Activated CD4-positive, alpha-beta T cell treated with anti-CD3 and anti-CD28 coated beads, Interleukin-2, Interleukin-6, amounts not matched to agents 100 ng/mL and 50 ng/mL, durations not matched to agents 16 hours and 8 hours (primary cell): ENCODE data around the gene ZBTB47.

Experiments used
- DNase-seq: peaks from one replicate; pipeline ENCODE4 v3.0.0-alpha.2; 2020

The ZBTB47 gene

DNA sequence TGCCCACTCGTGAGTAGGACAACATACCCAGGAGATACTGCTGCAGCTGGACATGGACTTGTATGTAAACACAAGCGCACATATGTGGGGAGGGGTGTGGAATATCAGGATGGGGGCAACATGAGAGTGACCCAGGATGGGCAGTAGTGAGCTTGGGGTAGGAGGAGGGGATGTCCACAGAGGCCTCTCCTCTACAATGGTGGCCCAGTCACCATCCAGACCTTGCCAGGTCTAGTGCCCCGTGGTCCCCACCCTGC, 266 bp upstream of the ZBTB47 start:
- no peak for DNase-seq

DNA sequence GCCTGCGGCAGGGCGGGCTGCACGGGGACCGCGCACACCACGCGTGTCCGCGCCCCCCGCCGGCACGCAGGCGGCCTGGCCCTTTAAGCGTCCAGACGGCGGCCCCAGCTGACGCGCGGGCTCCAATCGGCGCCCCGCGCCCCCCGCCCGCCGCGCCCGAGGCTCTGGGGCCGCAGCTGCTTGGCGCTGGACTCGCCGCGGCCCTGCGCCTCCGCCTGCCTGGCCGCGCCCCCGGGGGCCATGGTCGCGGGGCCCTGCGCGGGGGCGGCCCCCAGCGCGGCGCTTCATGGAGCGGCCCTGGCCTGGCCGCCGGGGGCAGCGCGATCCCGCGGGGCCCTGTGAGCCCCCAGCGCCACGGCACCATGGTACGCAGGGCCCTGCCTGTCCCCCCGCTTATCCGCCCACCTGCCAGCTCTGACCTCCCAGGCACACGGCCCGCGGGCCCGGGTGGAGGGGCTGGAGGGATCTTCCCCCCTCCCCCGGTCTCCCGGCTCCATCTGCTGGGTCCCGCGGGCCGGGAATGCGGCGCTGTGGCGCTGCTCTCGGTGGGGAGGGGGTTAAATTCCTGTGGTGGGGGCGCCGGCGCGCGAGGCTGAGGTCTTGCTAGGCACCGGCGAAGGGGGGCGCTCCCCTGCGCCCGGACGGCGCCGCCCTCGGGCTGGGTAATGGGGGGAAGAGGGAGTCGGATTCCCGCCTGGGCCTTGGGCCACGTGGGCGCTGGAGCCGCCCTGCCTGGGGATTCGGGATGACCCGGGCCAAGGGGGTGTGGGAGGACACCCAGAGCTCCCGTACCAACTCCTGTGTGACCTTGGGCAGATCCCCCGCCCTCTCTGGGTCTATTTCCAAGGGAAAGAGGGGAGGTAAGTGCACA, 1.1 kb downstream of the ZBTB47 start:
- DNase-seq: no peak

DNA sequence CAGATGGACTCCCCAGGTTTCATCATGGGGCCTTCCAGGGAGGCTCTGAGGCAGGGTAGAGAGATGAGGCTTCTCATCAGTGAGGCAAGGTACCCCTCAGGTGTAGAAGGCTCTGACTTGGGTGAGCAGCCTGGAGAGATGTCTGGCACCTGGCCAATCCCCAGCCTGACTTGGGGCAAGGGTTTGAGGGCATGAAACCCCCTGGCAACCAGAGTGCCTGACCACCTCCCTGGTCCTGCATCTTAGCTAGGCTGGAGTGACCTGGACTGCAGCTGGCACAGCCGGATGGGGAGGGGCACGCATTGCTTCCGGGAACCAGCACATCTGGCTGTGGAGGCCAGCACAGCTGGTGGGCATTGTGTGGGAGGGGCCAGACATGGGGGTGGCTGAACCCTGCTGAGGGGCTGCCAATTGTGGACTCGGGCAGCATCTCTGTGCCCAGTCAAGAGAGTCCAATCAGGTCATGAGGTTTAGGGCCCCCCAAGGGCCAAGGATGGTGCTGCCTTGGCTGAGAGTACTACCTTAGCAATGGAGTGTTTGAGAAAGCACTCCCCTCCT, 1.9 kb downstream of the ZBTB47 start:
- DNase-seq: no peak

DNA sequence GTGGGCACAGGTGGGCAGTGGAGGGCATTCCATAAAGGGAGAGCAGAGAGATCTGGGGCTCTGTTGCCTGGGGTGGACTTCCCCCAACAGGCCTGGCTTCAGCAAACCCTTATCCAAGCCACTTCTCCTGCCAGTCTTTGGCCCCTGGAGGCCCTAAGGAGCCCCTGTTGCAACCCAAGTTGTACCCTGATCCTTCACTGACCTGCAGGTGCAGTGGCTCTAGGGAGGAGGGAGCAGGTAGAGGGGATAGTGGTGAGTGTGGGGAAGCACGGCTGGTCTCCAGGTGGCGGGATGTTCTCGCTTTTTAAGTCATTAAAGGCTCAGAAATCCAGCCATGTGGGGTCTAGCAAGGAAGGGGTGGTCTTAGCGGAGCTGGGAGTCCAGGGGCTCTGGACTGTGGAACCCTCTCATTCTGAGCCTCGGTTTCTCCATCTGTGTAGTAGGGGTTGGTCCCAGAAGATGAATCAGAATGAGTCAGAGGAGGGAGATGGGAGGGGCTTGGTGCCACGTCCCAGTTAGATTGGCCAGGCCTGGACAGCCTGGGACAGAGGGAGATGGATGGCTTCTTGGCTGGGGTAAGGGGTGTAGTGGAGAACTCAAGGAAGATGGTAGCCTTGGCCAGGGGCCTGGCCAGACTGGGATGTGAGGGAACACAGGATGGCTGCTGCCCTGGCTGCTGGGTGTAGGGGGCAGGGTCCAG, 2.6 kb downstream of the ZBTB47 start:
- DNase-seq: no peak

DNA sequence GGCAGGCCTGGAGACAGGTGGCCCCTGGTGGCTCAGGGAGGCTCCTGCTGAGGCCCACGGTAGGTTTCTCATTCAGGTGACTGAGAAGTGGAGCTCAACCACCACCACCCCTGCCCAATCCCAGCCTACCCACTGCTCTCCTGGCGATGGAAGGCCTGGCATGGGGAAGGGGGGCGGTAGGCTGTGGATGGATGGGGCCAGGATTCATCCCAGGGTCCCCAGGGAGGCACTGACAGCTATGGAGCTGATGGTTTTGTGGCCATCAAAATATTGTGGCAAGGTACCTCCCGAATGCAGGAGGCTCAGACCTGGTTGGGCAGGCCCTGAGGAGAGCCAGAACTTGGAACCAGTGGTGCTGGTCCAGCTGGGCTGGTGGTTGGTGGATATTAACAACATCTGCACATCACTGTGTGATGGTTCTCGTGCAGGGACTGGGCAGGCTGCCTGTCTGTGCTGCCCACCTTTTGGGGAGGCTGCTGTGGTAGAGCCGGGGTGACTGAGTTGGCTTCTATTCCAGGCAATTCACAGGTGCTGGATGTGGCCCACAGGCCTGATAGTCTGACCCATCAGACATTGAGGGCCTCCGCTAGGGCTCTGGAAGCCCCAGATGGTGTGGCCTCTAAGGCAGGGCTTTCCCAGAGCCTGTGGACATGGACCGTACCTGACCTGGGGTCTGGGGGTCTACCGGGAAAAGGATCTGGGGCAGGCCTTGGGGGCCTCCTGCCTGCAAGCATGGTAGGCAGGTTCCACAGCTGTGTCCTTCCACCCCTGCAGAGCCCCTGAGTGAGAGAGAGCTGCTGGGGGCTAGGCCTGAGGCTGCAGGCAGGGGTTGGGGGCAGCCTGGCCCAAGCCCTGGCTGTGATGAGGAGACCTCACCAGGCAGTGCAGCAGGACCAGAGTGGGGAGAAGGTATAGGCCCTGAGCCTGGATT, 3.4 kb downstream of the ZBTB47 start:
- DNase-seq: no peak

DNA sequence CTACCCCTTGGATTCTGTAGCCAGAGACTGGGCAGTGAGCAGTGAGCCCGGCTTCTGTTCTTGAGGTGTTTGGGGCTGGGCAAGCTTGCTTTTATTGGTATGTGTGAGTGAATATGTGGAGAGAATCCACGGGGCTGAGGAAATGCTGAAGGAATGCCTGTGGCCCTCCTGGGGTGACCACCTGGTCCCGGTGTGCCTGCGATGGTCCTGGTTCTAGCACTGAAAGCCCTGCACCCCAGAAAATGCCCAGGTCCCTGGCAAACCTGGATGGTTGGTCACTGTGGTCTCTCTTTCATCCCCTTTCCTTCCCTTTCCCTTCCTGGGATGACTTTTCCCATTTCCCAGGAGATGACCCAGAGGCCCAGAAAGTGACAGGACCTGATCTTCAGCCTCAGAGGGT, 4.2 kb downstream of the ZBTB47 start:
- DNase-seq: no peak

DNA sequence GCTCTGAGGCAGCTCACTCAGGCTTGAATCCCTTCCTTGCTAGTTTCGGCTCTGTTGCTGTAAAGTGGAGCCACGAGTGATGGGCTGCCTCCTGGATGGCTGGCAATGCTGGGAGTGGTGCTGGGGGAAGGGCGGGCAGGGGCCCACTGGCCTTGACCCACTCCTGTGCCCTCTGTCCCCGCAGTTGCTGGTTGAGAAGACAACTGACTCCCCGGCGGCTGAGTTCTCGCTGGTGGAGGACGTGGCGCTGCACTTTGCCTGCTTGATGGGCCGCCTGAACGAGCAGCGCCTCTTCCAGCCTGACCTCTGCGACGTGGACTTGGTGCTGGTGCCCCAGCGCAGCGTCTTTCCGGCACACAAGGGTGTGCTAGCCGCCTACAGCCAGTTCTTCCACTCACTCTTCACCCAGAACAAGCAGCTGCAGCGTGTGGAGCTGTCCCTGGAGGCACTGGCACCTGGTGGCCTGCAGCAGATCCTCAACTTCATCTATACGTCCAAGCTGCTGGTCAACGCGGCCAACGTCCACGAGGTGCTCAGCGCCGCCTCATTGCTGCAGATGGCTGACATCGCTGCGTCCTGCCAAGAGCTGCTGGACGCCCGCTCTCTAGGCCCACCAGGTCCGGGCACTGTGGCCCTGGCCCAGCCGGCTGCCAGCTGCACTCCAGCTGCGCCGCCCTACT, 4.7 kb downstream of the ZBTB47 start:
- DNase-seq: no peak

DNA sequence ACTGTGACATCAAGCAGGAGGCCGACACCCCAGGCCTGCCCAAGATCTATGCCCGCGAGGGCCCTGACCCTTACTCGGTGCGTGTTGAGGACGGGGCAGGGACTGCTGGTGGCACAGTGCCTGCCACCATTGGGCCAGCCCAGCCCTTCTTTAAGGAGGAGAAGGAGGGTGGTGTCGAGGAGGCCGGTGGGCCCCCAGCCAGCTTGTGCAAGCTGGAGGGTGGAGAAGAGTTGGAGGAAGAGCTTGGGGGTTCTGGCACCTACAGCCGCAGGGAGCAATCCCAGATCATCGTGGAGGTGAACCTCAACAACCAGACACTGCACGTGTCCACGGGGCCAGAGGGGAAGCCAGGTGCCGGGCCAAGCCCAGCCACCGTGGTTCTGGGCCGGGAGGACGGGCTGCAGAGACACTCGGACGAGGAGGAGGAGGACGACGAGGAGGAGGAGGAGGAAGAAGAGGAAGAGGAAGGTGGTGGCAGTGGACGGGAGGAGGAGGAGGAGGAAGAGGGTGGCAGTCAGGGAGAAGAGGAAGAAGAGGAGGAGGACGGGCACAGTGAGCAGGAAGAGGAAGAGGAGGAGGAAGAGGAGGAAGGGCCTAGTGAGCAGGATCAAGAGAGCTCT, 5.4 kb downstream of the ZBTB47 start:
- no peak for DNase-seq

DNA sequence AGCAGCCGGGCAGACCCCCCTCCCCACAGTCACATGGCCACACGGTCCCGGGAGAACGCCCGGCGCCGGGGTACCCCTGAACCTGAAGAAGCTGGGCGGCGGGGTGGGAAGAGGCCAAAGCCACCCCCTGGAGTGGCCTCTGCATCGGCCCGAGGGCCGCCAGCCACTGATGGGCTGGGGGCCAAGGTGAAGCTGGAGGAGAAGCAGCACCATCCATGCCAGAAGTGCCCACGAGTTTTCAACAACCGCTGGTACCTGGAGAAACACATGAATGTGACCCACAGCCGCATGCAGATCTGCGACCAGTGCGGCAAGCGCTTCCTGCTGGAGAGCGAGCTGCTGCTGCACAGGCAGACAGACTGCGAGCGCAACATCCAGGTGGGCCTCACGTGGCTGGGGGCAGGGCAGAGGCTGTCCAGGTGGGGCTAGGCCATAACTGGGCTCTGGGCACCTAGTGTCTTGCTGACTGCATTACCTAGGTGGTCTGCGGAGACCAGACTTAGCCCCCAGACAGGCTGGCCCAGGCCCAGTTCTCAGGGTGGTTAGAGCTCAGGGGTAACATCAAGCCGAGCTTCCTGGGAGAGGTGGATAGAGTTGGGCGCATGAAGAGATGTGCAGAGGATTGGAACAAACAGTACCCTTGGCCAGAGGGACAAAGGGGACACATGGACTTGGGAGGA, 6.1 kb downstream of the ZBTB47 start:
- DNase-seq: no peak

DNA sequence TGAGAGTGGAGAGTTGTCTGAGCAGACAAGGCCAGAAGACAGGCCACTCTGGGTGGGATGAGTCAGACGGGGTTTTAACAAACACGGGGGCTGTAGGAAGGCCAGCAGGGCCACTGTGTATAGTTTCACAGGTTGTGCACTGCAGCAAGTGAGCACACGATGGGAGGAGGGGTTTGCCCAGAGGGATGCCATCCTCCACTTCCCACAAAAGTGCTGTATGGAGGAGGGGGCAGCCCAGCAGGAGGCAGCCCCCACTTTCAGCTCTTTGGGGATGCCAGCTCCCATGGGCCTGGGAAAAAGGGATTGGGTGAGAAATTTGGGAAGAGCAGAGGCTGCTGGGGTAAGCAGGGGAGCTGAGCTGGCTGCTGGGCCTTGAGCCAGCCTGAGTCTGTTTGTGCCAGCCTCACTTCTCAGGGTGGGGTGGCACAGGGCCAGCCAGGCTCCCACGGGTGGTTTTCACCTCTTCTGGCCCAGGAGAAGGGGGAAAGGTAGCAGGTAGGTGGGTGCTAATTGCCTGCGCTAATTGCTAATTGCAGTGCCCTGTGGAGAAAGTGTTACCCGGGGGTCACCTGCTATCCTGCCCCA, 6.7 kb downstream of the ZBTB47 start:
- no peak for DNase-seq

DNA sequence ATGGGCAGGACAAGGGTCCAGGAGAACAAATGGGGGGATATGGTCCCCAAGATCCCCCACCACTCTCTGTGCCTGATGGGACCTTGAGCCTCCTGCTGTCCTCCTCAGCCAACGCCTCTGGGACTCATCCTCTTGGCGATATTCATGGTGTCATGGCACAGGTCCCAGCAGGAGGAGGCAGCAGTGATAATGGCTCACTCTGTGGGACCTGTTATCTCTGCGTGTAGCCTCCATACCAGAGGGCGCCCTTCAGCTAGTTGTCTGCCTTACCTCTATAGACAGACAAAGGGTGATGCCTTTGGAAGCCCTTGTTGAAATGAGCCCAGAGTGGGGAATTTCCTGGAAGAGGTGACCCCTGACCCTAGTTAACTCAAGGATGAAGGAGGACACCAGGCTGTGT, 7.4 kb downstream of the ZBTB47 start:
- DNase-seq: peak; percentile 25

DNA sequence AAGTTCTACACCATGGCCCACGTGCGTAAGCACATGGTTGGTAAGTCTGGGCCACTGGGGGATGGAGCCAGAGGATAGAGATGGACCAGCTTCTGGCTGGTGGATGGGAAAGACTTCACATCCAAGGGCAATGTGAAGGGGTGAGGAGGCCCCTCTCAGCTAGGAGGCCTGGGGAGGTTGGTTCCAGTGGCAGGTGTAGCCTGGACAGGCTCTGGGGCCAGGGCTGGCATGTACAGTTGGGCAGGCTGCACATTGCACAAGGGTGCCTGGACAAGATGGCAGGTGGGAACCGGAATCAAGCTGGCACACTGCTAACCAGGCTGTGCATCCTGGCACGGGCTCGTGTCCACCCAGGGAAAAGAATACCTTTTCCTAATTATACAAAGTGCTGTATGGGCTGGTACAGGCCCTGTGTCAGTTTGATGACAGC, 8.1 kb downstream of the ZBTB47 start:
- no peak for DNase-seq

DNA sequence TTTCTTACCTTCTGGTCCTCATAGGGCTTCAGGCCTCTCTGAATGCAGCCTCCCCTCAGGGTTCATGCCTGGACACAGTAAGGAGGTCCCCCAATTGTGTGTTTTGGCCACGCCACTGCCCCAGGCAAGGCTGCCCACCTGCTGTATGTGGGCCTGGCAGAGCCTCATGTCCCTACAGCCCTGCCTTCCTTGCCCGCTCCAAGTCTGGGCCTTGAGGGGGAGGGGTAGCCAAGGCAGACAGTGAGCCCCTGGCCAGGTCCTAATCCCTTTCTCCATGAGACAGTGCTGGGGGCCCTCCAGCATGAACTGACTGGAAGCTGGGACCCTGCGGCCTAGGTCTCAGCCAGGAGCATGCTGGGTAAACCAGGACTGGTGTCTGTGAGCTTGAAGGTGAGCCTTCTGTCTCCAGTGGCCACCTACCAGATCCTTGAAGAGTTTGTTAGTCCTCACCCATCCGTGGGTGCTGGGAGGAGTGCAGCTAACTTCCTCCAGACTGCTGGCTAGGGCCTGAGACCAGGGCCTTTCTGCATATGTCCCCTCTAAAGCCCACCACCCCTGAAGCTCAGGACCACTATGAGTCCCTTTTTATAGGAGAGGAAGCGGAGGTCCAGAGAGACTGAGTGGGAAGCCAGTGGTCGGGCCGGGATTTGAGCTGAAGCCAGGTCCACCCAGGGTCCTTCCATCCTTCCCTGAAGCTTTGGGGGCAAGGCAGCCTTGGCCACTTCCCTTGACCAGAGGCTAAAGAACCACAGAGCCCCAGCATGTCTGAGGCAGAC, 8.7 kb downstream of the ZBTB47 start:
- DNase-seq: no peak

DNA sequence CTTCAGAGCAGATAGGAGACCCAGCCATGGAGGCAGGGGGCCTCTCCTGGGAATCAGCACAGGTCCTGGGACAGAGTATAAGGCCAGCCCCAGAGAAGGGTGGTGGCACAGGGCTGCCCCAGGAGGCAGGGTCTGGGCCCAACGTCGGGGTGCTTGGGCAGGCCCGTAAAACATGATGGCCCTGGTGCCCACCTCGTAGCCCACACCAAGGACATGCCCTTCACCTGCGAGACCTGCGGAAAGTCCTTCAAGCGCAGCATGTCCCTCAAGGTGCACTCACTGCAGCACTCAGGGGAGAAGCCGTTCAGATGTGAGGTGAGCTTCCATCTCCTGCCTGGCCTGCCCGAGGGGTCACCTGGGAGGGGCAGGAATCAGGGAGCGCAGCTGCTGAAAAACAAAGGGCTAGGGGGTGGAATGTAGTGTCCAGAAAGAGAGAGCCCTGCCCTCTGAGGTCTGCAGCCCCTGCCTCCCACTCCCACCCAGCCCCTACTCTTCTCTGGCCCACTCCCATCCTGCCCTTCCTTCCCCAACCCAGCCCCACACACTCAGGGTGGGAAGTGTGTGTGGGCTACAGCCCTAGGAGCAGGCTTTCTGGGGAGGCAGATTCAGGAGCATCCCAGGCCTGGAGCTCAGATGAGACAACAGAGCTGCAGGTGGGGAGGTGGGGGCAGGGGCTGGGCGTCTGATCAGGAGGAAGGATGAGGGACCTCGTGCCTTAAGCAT, 9.5 kb downstream of the ZBTB47 start:
- no peak for DNase-seq

DNA sequence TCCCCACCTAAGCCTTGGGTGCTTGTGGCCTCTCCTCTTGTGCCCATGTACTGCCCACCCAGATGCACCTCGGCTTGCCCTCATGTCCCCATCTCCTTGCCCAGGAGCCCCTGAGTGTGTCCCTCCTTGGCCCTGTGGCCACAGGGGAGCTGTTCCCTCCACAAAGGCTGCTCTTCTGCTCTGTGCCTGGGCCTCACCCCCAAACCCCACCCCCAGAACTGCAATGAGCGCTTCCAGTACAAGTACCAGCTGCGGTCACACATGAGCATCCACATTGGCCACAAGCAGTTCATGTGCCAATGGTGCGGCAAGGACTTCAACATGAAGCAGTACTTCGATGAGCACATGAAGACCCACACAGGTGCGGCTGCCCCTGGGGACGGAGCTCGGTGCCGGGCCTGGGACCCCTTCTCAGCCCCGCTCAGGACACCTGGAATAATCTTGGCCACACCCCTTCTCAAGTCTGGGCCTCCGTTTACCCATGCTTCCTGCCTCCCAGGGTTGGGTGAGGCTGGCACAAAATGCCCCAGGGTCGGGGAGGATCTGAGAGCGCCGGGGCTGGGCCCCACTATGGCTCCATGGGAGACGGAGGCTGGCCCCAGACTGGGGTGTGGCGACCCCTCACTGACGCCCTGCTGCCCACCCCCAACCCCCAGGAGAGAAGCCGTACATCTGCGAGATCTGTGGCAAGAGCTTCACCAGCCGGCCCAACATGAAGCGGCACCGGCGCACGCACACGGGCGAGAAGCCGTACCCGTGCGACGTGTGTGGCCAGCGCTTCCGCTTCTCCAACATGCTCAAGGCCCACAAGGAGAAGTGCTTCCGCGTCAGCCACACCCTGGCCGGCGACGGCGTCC, 10.3 kb downstream of the ZBTB47 start:
- DNase-seq: no peak

DNA sequence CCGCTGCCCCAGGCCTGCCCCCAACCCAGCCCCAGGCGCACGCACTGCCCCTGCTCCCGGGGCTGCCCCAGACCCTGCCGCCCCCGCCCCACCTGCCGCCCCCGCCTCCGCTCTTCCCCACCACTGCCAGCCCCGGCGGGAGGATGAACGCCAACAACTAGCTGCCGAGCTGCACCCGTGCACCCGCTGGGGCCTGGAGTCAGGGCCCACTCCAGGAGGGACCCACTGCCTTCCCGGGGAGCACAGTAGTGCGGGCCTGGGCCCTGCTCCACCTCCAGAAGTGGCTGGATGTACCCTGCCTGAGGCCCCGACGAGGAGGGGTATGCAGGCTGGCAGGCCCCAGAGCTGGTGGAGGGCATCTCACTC, 10.9 kb downstream of the ZBTB47 start:
- DNase-seq: no peak

DNA sequence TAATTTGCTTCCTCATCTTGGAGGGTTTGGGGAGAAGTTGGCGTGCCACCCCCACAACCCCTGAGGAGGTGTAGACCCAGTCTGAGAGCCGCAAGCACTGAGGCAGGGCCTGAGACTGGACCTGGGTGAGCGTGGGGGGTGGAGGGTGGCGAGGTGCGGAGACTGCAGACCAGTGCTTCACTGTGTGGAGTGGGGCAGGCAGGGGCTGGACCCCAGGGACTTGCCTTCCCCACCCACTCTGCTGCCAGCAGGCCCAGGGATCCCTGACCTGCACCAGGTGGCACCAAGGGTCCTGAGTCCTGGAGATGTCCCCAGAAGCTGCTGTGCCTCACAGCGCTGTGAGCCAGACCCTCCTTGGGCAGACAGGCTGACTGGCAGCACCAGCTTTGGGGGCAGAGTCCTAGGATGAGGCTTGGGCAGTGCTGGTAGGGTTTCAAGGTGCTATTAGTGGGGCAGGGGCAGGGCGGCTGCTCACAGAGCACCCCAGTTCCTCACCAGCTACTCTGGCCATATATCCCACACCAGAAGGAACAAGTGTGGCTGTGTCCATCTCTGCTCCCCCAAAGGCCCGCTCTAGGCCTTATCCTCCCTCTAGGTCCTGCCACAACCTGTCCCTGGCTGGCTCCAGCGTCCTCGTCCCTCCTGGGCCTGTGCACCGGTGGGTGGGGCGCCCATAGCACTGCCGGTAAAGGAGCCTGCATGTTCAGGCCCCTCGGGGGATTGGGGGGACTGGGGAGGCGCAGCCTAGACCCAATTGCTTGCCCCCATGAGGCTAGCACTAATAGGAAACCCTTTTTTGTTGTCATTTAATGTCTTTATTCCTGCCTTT, 11.8 kb downstream of the ZBTB47 start:
- DNase-seq: no peak

DNA sequence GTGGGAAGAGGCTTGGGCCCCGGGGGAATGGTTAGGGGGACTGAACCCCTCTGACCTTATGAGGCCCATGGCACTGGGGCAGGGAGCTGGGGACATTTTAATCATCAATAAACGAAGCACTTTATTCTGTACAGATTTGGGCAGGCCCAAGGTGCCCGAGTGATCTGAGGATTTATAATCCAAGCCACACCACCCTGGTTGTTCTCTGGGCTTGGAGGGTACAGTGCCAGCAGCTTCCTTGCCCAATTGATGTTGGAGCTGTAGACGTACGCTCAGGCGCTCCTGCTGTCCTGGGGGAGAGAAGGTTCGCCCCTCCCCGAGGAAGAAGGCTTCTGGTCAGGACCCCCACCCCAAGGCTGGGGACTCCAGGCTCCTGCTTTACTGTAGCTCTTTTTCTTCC, 12.5 kb downstream of the ZBTB47 start:
- no peak for DNase-seq
